Esophagus (tissue), 2 donors: Measurements from ENCODE around the gene SCARB2. TPM values are rescaled to one million over a fixed set of nuclear protein-coding genes. Genes with fewer than 3 reads are reported as not detected.

Experiments used
- H3K27ac ChIP-seq, 2 donors: one replicate each; pipeline ENCODE4 v1.5.1; 2013; ENCODE audit warnings: low read depth in 2 of 2, mild to moderate bottlenecking in 2 of 2, inconsistent platforms in 1 of 2, low read length in 1 of 2, moderate library complexity in 1 of 2
- H3K27me3 ChIP-seq, 2 donors: one replicate each; pipeline ENCODE4 v1.6.1; 2013; ENCODE audit warnings: low read length in 2 of 2, control low read depth in 1 of 2, mild to moderate bottlenecking in 1 of 2; ENCODE audit not compliant: insufficient read depth in 2 of 2, control insufficient read depth in 1 of 2
- H3K36me3 ChIP-seq, 2 donors: one replicate each; pipeline ENCODE4 v1.6.1; 2013; ENCODE audit warnings: low read length in 1 of 2; ENCODE audit not compliant: control insufficient read depth in 2 of 2, insufficient read depth in 2 of 2
- H3K4me1 ChIP-seq, 2 donors: one replicate each; pipeline ENCODE4 v1.6.1; 2013; ENCODE audit warnings: low read length in 1 of 2; ENCODE audit not compliant: control insufficient read depth in 2 of 2, insufficient read depth in 2 of 2
- H3K4me3 ChIP-seq, 2 donors: one replicate each; pipeline ENCODE4 v1.5.1; 2013; ENCODE audit warnings: low read length in 2 of 2, mild to moderate bottlenecking in 2 of 2, low read depth in 1 of 2, moderate library complexity in 1 of 2
- H3K9me3 ChIP-seq, 2 donors: one replicate each; pipeline ENCODE4 v1.6.1; 2013; ENCODE audit warnings: mild to moderate bottlenecking in 2 of 2, low read depth in 1 of 2, low read length in 1 of 2, moderate library complexity in 1 of 2; ENCODE audit not compliant: control insufficient read depth in 2 of 2, insufficient read depth in 1 of 2
- WGBS, 2 donors: extraction: QIAGEN DNeasy Blood & Tissue Kit; methylation state at CpG; one replicate each; pipeline ENCODE4 v1.1.7; 2013; 5-methylcytosine and 5-hydroxymethylcytosine counted together
- polyA plus RNA-seq, 2 donors: library from polyadenylated mRNA; stranded (reverse); fragments of 200-250 nt; gene quantifications; one replicate each; pipeline ENCODE4 v1.2.3, GENCODE V29; 2013
- donor health status: healthy with polysubstance abuse.
- donor health status: Bipolar disorder and iron deficiency.

Gene SCARB2
- polyA plus RNA-seq, 2 donors, result 21.7 to 26.3 TPM

DNA sequence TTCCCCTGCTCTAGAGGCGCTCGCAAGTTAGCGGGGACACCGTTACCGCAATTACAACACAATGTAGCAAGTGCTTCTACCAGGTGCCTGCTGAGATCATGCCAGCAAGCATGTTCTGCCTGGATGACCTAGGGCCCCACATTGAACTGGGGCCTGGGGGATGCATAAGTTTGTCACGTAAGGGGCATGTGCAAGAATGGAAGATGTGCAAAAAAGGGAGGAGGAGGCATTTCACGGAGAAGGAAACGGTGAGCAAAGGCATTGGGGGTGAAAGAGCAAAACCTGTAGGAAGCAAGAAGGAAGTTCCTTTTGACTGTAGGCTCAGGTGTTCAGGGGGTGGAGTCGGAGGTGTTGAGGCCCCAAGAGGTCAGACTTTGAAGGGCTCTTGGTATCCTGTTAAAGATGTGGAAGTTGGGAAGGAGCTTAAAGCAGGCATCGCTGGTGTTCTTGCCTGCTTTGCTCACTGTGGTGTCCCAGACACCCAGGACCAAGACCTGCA is 602 bp upstream of the SCARB2 start:
- 10 to 12% methylated on average over 10 of the region's 10 CpGs for WGBS, 2 donors
- Histone ChIP-seq H3K4me3 (peak overlapping the region; percentile 63 to 84), H3K36me3 (peaks cover 0 to 3% of the 10 kb centered on the region in 2 donors), H3K9me3 (no peaks in the 10 kb centered on the region), H3K27me3 (no peaks in the 10 kb centered on the region), H3K4me1 (peaks cover 2 to 11% of the 10 kb centered on the region in 2 donors), H3K27ac (peak overlapping the region; percentile 98 to 99)

DNA sequence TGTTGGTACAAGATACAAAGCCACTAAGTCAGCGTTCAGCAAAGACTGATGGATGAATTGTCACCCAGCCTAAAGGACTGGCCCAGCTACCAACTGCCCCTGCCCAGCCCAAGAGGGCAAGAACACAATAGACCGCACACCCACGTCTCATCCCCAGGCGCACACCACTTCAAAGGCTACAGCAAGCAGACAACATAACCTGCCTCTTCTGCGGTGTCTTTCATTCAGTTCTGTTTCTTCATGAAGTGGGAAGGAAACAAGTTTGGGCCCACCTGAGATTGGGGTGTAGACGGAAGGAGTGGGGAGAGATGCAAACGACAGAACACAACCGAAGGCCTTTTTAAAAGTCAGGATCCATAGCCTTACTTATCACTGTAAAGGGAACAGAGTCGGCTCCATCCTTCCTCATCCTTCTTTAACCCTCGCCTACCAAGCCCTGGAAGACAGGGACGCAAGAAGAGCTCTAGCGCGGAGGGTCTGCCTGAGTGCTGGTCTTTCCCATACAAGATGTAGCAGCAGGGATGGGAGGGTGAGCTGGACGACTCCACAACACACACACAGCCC is 691 bp downstream of the SCARB2 start:
- Histone ChIP-seq H3K9me3 (no peaks in the 10 kb centered on the region), H3K4me1 (peaks cover 2 to 11% of the 10 kb centered on the region in 2 donors), H3K4me3 (peak overlapping the region; percentile 63 to 84), H3K27ac (peak overlapping the region; percentile 98 to 99), H3K27me3 (no peaks in the 10 kb centered on the region), H3K36me3 (peaks cover 0 to 3% of the 10 kb centered on the region in 2 donors)
- WGBS, 2 donors, result 5 to 7% methylated on average over 14 of the region's 14 CpGs

GRCh38 chr4:76211769-76212708 is 1.6 kb downstream of the SCARB2 start:
- peaks cover 0 to 3% of the 10 kb centered on the region in 2 donors for H3K36me3 ChIP-seq
- peak overlapping the region; percentile 98 to 99 for H3K27ac ChIP-seq
- H3K4me1 ChIP-seq, result peaks cover 2 to 11% of the 10 kb centered on the region in 2 donors
- H3K27me3 ChIP-seq, result no peaks in the 10 kb centered on the region
- 31 to 37% methylated on average over 6 of the region's 6 CpGs for WGBS, 2 donors
- no peaks in the 10 kb centered on the region for H3K9me3 ChIP-seq
- H3K4me3 ChIP-seq, result peak overlapping the region; percentile 63 to 84

- Histone ChIP-seq H3K4me1 (peaks cover under 1 to 11% of the 10 kb centered on the region in 2 donors), H3K4me3 (no peak overlapping the region), H3K27ac (peak overlapping the region in 1 of 2 donors; percentile 61), H3K36me3 (peaks cover 0 to 3% of the 10 kb centered on the region in 2 donors), H3K27me3 (no peaks in the 10 kb centered on the region), H3K9me3 (no peaks in the 10 kb centered on the region)
- 26 to 36% methylated on average over 4 of the region's 4 CpGs for WGBS, 2 donors
Measured at GRCh38 chr4:76210452-76210851, 3.2 kb downstream of the SCARB2 start.

DNA sequence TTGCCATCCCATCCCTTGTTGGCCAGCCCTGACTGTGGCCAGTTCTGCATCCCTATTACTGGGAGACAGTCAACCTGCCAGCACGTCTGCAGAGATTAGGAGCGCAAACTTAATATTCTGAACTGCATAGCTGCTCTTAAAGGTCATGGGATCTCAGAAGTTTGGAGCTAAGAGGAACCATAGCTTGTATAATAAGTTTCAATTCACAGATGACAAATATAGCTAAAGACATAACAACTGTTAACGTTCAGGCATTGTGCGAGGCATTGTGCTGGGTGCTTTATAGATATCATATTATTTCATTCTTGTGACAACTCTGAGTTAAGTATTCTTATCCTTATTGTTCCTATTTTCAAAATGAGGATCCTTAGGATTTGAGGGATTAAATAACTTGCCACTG is 3.7 kb downstream of the SCARB2 start:
- WGBS, 2 donors, result 68 to 79% methylated on average over 4 of the region's 4 CpGs
- Histone ChIP-seq H3K4me1 (peaks cover 0 to 11% of the 10 kb centered on the region in 2 donors), H3K4me3 (no peak overlapping the region), H3K9me3 (no peaks in the 10 kb centered on the region), H3K27ac (peak overlapping the region in 1 of 2 donors; percentile 27), H3K27me3 (no peaks in the 10 kb centered on the region), H3K36me3 (peaks cover 0 to 3% of the 10 kb centered on the region in 2 donors)

DNA sequence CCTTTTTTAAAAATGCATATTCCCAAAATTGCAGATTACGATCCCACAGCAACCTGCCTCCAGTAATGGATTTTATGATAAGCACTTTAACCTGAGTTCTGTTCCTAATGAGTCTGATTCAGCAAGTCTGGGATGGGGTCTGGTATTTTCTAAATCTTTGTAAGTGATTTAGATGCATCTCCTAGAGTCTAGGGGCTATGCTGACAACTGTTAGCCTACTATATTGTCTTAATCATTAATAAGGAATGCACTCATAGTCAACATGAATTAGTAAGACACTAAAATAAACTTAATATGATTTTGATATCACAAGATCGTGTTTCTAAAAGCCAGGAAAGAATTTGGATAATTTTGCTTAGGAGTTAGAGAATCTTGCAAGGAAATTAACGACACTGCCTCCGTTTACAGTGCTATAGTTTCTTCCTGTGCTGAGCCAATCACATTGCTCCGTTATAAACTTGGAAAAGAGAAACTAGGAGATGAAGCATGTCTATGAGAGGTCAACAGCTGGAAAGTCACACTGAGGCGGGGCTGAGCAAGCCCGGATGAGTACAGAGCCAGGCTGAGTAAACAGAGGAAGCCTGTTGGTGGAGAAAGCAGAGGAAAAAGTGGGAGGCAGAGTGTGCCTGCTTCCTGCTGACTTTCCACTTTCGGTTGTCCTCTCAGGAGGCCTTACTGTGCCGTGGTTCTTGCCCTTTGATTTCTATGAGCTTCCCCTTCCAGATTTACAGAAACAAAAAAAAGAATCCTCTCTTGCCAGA is 5.4 kb downstream of the SCARB2 start:
- H3K9me3 ChIP-seq, result no peaks in the 10 kb centered on the region
- H3K4me1 ChIP-seq, result peaks cover 2 to 5% of the 10 kb centered on the region in 2 donors
- no peaks in the 10 kb centered on the region for H3K27me3 ChIP-seq
- peak overlapping the region; percentile 81 to 90 for H3K27ac ChIP-seq
- H3K36me3 ChIP-seq, result peaks cover 0 to 3% of the 10 kb centered on the region in 2 donors
- H3K4me3 ChIP-seq, result peak overlapping the region in 1 of 2 donors; percentile 24
- 19 to 20% methylated on average over 9 of the region's 9 CpGs for WGBS, 2 donors

GRCh38 chr4:76207549-76207948 is 6.1 kb downstream of the SCARB2 start:
- Histone ChIP-seq H3K4me3 (no peak overlapping the region), H3K27ac (no peak overlapping the region), H3K9me3 (no peaks in the 10 kb centered on the region), H3K4me1 (peaks cover 2 to 5% of the 10 kb centered on the region in 2 donors), H3K36me3 (peaks cover 0 to 3% of the 10 kb centered on the region in 2 donors), H3K27me3 (no peaks in the 10 kb centered on the region)

GRCh38 chr4:76206222-76206942 is 7.2 kb downstream of the SCARB2 start:
- 56 to 64% methylated on average over 7 of the region's 7 CpGs for WGBS, 2 donors
- H3K4me1 ChIP-seq, result peaks cover 2 to 5% of the 10 kb centered on the region in 2 donors
- H3K27me3 ChIP-seq, result no peaks in the 10 kb centered on the region
- peaks cover 0 to 3% of the 10 kb centered on the region in 2 donors for H3K36me3 ChIP-seq
- no peak overlapping the region for H3K4me3 ChIP-seq
- no peaks in the 10 kb centered on the region for H3K9me3 ChIP-seq
- peak overlapping the region; percentile 13 to 14 for H3K27ac ChIP-seq

DNA sequence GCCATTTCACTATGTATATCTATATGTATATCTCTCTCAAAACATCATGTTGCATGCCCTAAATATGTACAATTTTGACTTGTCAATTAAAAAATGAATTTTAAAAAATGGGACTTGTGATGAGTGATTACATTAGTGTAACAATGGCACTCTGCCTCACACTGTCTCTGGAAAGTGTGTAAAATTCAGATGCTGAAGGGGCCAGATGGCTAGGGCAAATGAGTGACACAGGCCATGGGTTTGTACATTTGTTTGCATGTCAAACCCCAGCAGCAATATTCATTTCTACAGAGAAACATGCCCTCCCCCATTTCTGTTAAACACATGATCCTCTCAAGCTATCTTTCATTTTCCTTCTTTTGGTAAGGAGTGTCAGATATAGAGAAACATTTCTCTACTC is 8.1 kb downstream of the SCARB2 start:
- Histone ChIP-seq H3K4me1 (peaks cover 2 to 9% of the 10 kb centered on the region in 2 donors), H3K9me3 (no peaks in the 10 kb centered on the region), H3K36me3 (peaks cover 0 to 3% of the 10 kb centered on the region in 2 donors), H3K4me3 (no peak overlapping the region), H3K27ac (no peak overlapping the region), H3K27me3 (no peaks in the 10 kb centered on the region)
